Uterus (tissue), 4 donors: ENCODE measurements around the gene GRIP1. TPM values are rescaled to one million over a fixed set of nuclear protein-coding genes. Genes with fewer than 3 reads are reported as not detected.

Experiments
- DNase-seq, 2 donors: peaks; one replicate each; pipeline ENCODE4 v3.0.0-alpha.2; 2019 to 2020
- H3K27ac ChIP-seq, 2 donors: fragments of 200-600 bp; sonication (generic); 1 replicate in 1 of 2; 2 replicates in 1 of 2; pipeline ENCODE4 v1.5.1; 2016 to 2018
- H3K27me3 ChIP-seq, 2 donors: fragments of 200-600 bp; sonication (generic); one replicate each; pipeline ENCODE4 v1.5.1; 2018 to 2019; ENCODE audit warnings: control low read depth in 1 of 2
- H3K36me3 ChIP-seq, 2 donors: fragments of 200-600 bp; sonication (generic); one replicate each; pipeline ENCODE4 v1.5.1; 2019; ENCODE audit warnings: control low read depth in 1 of 2
- H3K4me1 ChIP-seq, 2 donors: fragments of 200-600 bp; sonication (generic); one replicate each; pipeline ENCODE4 v1.5.1; 2018 to 2019; ENCODE audit warnings: control low read depth in 1 of 2
- H3K4me3 ChIP-seq, 2 donors: fragments of 200-600 bp; sonication (generic); 1 replicate in 1 of 2; 2 replicates in 1 of 2; pipeline ENCODE4 v1.5.1; 2018 to 2019; ENCODE audit warnings: mild to moderate bottlenecking in 1 of 2
- H3K9me3 ChIP-seq, 2 donors: fragments of 200-600 bp; sonication (generic); one replicate each; pipeline ENCODE4 v1.5.1; 2019; ENCODE audit warnings: control low read depth in 1 of 2
- POLR2A ChIP-seq, 2 donors: fragments of 450-650 bp; IDR thresholded peaks; one replicate each; pipeline ENCODE4 v1.6.1; 2016; ENCODE audit warnings: antibody characterized with exemption in 2 of 2, mild to moderate bottlenecking in 1 of 2, moderate library complexity in 1 of 2
- intact Hi-C: fragments of 100-400 bp; cut with DNase I; formaldehyde crosslinking; loops from one replicate; pipeline ENCODE4 v1.15.1; 2023; ENCODE audit warnings: low total_unique reads
- total RNA-seq, 4 donors: library from RNA; depleted of rRNA in 3 of 4; stranded (reverse); fragments of >200 nt in 3 of 4; gene quantifications; one replicate each; pipeline versions ENCODE4 v1.1.0 to v1.2.4, GENCODE V29; 2014 to 2023
- TF ChIP-seq, protein P1 (sequence below), 4 experiments: fragments of 200-600 bp in 2 of 4; fragments of 450-650 bp in 2 of 4; sonication (generic) in 2 of 4; IDR thresholded peaks; one replicate each; pipeline ENCODE4 v1.5.1; 2016 to 2019; ENCODE audit warnings: antibody characterized with exemption in 4 of 4, mild to moderate bottlenecking in 2 of 4, moderate library complexity in 1 of 4
- donor health status: DM: yes; HTN: yes; CAD: no.

GRIP1 gene
- total RNA-seq, 4 donors from 2014 or later, result 6.4 to 74.8 (median 19.2) TPM; not detected in 1

- TF ChIP-seq POLR2A (IDR thresholded peaks at IDR 0.05), result no peak
- TF ChIP-seq, protein P1, sequence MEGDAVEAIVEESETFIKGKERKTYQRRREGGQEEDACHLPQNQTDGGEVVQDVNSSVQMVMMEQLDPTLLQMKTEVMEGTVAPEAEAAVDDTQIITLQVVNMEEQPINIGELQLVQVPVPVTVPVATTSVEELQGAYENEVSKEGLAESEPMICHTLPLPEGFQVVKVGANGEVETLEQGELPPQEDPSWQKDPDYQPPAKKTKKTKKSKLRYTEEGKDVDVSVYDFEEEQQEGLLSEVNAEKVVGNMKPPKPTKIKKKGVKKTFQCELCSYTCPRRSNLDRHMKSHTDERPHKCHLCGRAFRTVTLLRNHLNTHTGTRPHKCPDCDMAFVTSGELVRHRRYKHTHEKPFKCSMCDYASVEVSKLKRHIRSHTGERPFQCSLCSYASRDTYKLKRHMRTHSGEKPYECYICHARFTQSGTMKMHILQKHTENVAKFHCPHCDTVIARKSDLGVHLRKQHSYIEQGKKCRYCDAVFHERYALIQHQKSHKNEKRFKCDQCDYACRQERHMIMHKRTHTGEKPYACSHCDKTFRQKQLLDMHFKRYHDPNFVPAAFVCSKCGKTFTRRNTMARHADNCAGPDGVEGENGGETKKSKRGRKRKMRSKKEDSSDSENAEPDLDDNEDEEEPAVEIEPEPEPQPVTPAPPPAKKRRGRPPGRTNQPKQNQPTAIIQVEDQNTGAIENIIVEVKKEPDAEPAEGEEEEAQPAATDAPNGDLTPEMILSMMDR (IDR thresholded peaks at IDR 0.05), result no peak
- H3K36me3 ChIP-seq, result no peaks in the 10 kb centered on the region
- H3K27me3 ChIP-seq, result no peaks in the 10 kb centered on the region
- intact Hi-C loops, result no loop called here
- no peaks in the 10 kb centered on the region for H3K4me1 ChIP-seq
- H3K4me3 ChIP-seq, result no peak overlapping the region
- no peaks in the 10 kb centered on the region for H3K9me3 ChIP-seq
- no peak overlapping the region for H3K27ac ChIP-seq
- DNase-seq, result no peak
Measured at GRCh38 chr12:66428870-66429269, 250.0 kb downstream of the GRIP1 start.

DNA sequence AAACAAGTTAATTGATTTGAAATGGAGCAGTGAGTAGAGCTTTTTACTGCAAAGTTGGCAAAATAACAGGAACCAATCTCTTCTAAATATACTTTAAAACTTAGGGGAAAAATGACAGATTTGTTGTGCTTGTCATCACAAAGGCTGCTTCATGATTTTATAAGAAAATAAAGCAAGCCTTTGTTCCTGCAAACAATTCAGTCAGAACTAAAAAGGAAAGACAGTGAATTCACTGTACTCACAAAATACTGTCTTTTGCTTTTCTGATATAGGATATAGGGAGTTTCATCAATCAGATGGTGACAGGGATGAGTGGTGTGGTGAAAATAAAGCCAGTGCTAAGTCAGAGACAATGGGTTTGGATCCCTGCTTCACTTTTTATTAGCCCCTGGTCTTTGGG is 250.6 kb downstream of the GRIP1 start:
- no peak overlapping the region for H3K27ac ChIP-seq
- no peak for DNase-seq
- intact Hi-C loops, result no loop called here
- no peaks in the 10 kb centered on the region for H3K36me3 ChIP-seq
- H3K4me3 ChIP-seq, result no peak overlapping the region
- TF ChIP-seq POLR2A (IDR thresholded peaks at IDR 0.05), result no peak
- TF ChIP-seq, protein P1 (IDR thresholded peaks at IDR 0.05), result no peak
- no peaks in the 10 kb centered on the region for H3K9me3 ChIP-seq
- no peaks in the 10 kb centered on the region for H3K27me3 ChIP-seq
- no peaks in the 10 kb centered on the region for H3K4me1 ChIP-seq

DNA sequence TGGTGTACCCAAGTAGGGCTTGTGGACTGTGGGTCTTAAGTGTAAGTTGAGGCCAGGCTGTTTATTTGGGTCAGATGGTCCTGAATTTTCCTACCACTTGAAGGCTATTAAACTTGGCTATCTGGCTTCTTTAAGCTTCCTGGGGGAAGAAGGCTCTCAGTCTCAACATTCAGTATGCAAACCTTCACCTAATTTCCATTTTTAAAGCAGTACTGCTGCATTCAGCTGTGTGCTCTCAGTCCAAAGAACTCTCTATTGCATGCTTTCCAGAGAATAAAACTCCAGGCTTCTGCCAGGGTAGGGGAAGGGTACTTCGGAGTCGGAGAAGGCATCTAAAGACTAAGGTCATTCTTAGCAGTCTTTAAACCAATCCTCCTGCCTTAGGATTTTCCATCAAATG is 252.2 kb downstream of the GRIP1 start:
- no peaks in the 10 kb centered on the region for H3K27me3 ChIP-seq

DNA sequence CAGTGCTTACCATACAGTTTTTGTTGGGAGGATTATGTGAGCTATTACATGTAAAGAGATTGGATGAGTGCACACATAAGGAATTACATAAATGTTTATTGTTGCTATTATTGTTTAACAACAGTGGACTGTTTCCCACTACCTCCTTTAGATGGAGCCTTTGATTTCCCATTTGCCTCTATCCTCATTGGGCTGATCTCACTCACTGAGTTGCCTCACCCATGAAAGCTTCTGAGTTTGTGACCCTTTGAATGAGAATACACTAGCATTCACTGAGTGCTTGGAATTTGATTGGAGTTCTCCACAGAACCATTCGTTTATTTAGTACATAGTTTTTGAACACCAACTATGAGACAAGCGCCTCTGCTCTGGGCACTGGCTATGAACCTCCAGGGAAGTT is 255.6 kb downstream of the GRIP1 start:
- Histone ChIP-seq H3K27ac (no peak overlapping the region), H3K36me3 (no peaks in the 10 kb centered on the region), H3K4me3 (no peak overlapping the region), H3K4me1 (no peaks in the 10 kb centered on the region), H3K9me3 (no peaks in the 10 kb centered on the region), H3K27me3 (no peaks in the 10 kb centered on the region)
- intact Hi-C loops, result no loop called here
- TF ChIP-seq, protein P1 (IDR thresholded peaks at IDR 0.05), result no peak
- no peak for TF ChIP-seq POLR2A (IDR thresholded peaks at IDR 0.05)
- no peak for DNase-seq

More for the DNA sequence above, 252.2 kb downstream of the GRIP1 start:
- intact Hi-C loops, result no loop called here
- no peak overlapping the region for H3K4me3 ChIP-seq
- no peak overlapping the region for H3K27ac ChIP-seq
- H3K9me3 ChIP-seq, result no peaks in the 10 kb centered on the region
- DNase-seq, result no peak
- TF ChIP-seq, protein P1 (IDR thresholded peaks at IDR 0.05), result no peak
- no peak for TF ChIP-seq POLR2A (IDR thresholded peaks at IDR 0.05)
- H3K36me3 ChIP-seq, result no peaks in the 10 kb centered on the region
- H3K4me1 ChIP-seq, result no peaks in the 10 kb centered on the region

DNA sequence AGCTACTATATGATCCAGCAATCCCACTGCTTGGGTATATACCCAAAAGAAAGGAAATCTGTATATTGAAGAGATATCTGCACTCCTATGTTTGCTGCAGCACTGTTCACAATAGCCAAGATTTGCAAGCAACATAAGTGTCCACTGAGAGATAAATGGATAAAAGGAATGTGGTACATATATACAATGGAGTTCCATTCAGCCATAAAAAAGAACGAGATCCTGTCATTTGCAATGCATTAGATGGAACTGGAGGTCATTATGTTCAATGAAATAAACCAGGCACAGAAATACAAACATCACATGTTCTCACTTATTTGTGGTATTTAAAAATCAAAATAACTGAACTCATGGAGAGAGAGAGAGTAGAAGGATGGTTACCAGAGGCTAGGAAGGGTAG is 260.0 kb downstream of the GRIP1 start:
- no peak overlapping the region for H3K4me3 ChIP-seq
- H3K9me3 ChIP-seq, result no peaks in the 10 kb centered on the region
- DNase-seq, result no peak
- H3K27me3 ChIP-seq, result no peaks in the 10 kb centered on the region
- no peak for TF ChIP-seq POLR2A (IDR thresholded peaks at IDR 0.05)
- TF ChIP-seq, protein P1 (IDR thresholded peaks at IDR 0.05), result no peak
- H3K36me3 ChIP-seq, result no peaks in the 10 kb centered on the region
- no peak overlapping the region for H3K27ac ChIP-seq
- intact Hi-C loops, result no loop called here
- no peaks in the 10 kb centered on the region for H3K4me1 ChIP-seq
